ENCODE data around the gene ASCC3.
"Not testable (repeated sequence)": the region's sequence is repeated elsewhere in the genome, so short reads cannot be mapped to it uniquely, and the experiment has no call there.

The ASCC3 gene

GRCh38 chr6:100803264-100804045, 77.7 kb downstream of the ASCC3 start:
- H3K4me3 ChIP-seq (ENCODE audit: low read length), result no peak overlapping the region
- no peak for TF ChIP-seq ZNF274 (IDR thresholded peaks at IDR 0.05; ENCODE audit: low read depth, low read length)

- TF ChIP-seq ZNF274 (IDR thresholded peaks at IDR 0.05; ENCODE audit: low read depth, low read length), result no peak
These were observed 80.1 kb downstream of the ASCC3 start for GRCh38 chr6:100801036-100801435.

DNA sequence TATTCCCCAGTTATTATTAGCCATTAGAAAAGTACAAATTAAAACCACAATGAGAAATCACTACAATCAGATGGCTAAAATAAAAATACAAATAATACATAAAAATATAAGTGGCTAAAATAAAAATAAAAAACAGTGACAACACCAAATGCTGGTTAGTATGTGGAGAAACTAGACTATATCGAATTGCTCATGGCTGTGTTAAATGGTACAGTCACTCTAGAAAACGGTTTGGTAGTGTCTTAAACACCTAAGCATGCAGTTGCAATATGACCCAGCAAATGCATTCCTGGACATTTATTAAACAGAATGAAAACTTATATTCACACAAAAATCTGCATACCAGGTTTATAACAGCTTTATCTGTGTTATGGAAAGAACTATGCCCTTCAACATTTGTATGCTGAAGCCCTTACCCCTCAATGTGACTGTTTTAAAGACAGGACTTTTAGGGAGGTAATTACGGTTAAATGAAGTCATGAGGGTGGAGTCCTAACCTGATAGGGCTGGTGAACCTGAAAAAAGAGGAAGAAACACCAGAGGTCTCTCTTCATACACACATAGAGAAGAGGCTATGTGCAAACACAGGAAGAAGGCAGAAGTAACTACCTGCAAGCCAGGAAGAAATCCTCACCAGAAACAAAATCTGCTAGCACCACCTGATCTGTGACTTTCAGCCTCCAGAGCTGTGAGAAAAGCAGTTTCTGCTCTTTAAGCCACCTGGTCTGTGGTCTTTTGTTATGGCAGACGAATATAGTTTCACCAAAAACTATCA, 84.9 kb downstream of the ASCC3 start:
- H3K4me3 ChIP-seq (ENCODE audit: low read length), result no peak overlapping the region
- TF ChIP-seq ZNF274 (IDR thresholded peaks at IDR 0.05; ENCODE audit: low read depth, low read length), result no peak

More at GRCh38 chr6:100801036-100801435, 80.1 kb downstream of the ASCC3 start:
- H3K4me3 ChIP-seq (ENCODE audit: low read length), result no peak overlapping the region

DNA sequence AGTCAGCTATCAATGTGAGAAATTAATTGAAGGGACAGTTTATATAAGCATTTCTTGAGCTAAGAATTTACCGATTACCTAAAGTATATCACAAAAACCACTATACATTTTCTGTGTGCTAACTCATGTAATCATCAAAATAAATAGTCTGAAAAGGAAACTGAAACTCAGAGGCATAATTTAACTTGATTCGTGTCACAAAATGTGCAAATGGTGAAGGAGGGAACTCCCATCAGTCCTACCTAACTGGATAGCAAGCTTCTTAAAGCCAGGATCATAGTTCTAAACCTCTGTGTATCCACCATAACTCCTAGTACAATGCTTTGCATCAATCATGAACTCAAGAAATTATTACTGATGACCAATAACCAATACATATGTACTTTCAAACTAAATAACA, 91.0 kb downstream of the ASCC3 start:
- no peak overlapping the region for H3K4me3 ChIP-seq (ENCODE audit: low read length)
- no peak for TF ChIP-seq ZNF274 (IDR thresholded peaks at IDR 0.05; ENCODE audit: low read depth, low read length)

DNA sequence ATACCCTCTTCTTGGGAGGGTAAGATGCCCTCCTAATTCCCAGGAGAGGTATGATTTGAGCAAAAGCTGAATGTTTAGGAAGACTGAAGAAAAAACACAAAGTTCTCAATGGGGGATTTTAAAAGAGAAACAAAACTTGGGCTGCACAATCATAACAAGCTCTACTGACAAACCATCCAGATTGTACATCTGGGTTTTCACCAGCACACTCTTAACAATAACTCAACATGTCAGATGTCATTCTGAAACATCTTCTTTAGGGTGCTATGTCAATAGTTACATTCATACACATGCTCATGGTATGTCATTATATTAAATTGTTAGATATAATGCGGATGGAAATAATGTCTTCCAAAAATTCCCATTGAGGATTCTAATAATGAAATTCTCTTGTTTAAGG, 95.1 kb downstream of the ASCC3 start:
- H3K4me3 ChIP-seq (ENCODE audit: low read length), result no peak overlapping the region
- no peak for TF ChIP-seq ZNF274 (IDR thresholded peaks at IDR 0.05; ENCODE audit: low read depth, low read length)

DNA sequence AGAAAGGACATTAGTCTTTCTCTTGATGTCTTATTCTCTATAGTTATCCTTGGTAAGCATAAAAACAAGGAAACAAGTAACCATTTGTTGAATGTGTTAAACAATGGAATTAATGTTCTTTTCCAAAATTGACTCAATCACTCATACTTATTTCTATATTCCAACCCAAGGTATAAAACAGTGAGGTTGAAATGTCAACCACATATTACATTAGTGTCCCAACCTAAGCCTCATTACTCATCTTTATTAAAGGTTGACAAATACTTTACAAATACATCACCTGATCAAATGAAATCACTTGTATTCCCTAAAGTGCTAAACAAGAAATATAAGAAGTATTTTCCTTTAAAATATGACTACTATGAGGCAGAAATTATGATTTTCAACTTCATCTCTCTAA, 100.5 kb downstream of the ASCC3 start:
- H3K4me3 ChIP-seq (ENCODE audit: low read length), result no peak overlapping the region
- TF ChIP-seq ZNF274 (IDR thresholded peaks at IDR 0.05; ENCODE audit: low read depth, low read length), result no peak

- H3K4me3 ChIP-seq (ENCODE audit: low read length), result no peak overlapping the region
- no peak for TF ChIP-seq ZNF274 (IDR thresholded peaks at IDR 0.05; ENCODE audit: low read depth, low read length)
These were observed 105.5 kb downstream of the ASCC3 start for GRCh38 chr6:100775667-100776066.

DNA sequence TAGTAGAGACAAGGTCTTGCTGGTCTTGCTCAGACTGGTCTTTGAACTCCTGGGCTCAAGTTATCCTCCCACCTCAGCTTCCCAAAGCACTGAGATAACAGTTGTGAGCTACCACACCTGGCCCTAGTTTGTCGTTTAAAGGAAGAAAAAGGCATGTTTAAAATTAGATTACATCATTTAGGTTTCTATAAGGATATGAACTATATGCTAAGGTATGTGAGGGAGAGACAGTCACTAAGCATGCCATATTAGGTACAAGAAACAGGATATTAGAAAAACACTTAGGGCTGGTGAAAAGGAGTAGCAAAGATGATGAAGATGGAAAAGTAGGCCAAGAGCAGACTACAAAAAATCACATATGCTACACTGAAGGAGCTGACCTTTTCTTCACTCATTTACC, 106.4 kb downstream of the ASCC3 start:
- TF ChIP-seq ZNF274 (IDR thresholded peaks at IDR 0.05; ENCODE audit: low read depth, low read length), result no peak
- H3K4me3 ChIP-seq (ENCODE audit: low read length), result no peak overlapping the region

DNA sequence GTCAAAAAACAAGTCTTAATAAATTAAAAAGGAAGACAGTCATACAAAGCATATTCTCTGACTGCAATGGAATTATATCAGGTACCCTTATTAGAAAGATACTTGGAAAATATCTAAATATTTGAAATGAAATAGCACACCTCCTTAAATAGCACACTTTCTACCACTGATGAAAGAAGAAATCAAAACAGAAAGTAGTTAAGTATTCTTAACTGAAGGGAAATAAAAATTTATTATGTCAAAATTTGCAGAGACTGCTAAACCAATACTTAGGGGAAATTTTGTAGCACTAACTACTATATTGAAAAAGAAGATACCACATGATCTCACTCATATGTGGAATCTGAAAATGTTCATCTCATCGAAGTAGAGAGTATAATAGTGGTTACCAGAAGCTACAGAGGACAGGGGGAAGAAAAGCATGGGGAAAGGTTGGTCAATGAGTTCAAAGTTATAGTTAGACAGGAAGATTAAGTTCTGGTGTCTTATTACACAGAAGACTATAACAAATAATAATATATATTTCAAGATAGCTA, 112.2 kb downstream of the ASCC3 start:
- no peak for TF ChIP-seq ZNF274 (IDR thresholded peaks at IDR 0.05; ENCODE audit: low read depth, low read length)
- H3K4me3 ChIP-seq (ENCODE audit: low read length), result no peak overlapping the region

DNA sequence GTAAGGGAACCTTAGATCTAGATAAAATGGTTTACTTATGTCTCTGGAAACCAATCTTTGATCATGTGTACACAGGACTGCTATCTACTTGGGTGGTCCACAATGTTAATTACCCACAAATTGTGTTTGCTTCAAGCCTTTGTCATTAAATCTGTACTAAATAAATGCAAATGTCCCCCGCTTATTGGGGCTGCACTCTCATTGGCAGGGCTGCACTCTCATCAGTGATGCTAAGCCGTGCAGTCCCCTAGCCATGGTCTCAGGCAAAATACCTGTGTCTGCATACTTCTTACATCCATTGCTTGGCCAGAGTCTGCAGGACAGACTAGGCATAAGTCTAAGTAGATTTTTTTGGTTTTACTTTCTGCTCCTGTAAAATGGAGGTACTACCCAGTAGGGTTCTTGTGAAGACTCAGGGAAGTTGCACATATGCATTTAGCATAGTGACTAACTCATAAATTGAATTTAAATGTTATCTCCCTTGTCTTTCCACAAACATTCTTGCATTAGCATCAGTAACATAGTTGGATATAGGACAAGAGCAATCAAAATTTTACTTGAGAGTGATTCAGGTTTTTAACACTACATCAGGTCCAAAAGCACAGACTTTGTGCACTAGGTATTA, 117.4 kb downstream of the ASCC3 start:
- H3K4me3 ChIP-seq (ENCODE audit: low read length), result no peak overlapping the region
- no peak for TF ChIP-seq ZNF274 (IDR thresholded peaks at IDR 0.05; ENCODE audit: low read depth, low read length)

DNA sequence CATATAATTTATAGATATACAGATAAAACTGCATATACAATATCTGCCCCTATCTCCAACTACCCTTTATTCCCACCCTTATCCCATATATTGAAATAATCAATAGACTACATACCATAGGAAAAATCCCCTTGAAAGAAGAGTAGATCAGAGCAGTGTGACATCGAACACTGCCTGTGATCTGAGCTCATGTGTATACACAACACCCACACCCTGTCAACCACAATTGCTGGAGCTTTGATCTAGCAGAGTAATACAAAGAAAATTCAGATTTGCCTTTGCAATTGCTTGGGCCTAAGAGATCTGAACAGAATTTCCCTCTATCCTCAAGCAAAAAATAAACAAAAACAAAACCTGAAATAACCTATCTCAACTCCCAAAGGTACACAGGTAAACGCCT, 119.3 kb downstream of the ASCC3 start:
- no peak for TF ChIP-seq ZNF274 (IDR thresholded peaks at IDR 0.05; ENCODE audit: low read depth, low read length)
- H3K4me3 ChIP-seq (ENCODE audit: low read length), result no peak overlapping the region

- not testable (repeated sequence) for H3K4me3 ChIP-seq (ENCODE audit: low read length)
These were observed 122.7 kb downstream of the ASCC3 start for GRCh38 chr6:100758386-100758785.

DNA sequence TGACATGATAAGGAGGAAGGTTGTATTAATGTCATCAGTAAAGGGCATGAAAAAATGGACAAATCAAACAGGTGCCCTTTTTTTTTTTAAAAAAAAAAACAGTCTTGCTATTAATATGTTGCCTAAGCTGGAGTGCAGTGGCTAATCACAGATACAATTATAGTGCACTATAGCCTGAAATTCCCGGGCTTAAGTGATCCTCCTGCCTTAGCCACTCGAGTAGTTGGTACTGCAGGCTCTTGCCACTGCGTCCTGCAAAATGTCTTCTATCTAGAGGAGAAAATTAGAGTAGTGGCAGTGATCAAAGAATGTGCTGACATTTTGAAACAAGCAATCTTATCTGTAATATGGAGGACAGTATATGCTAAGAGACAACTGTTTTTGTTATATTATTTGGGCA, 127.7 kb downstream of the ASCC3 start:
- H3K4me3 ChIP-seq (ENCODE audit: low read length), result no peak overlapping the region
- no peak for TF ChIP-seq ZNF274 (IDR thresholded peaks at IDR 0.05; ENCODE audit: low read depth, low read length)

DNA sequence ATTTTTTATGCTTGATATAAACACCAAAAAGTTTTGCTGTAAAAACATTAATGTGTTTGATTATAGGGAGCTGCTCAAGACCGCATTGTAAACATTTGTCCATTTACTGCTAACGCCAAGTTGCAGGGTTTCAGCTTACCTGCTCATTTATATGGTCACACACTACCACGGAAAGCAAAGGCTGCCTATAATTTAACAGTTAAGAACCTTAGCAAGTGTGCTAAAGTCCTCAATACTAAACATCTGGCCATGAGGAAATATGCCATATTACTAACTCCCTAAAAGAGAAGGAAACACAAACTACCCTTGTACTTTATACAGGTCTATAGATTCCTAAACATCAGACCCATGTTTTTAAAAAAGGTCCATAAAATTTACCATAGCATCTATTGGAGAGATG, 129.5 kb downstream of the ASCC3 start:
- no peak overlapping the region for H3K4me3 ChIP-seq (ENCODE audit: low read length)
- TF ChIP-seq ZNF274 (IDR thresholded peaks at IDR 0.05; ENCODE audit: low read depth, low read length), result no peak
